Naive thymus-derived CD4-positive, alpha-beta T cell (primary cell): ENCODE results near the gene MYO7A. TPM values are rescaled to one million over a fixed set of nuclear protein-coding genes. Genes with fewer than 3 reads are reported as not detected.

Source experiments
- ATAC-seq: fragments of 150-1000 bp; cut with Tn5 transposase; 2 replicates; pipeline ENCODE4 v1.10.0; 2021; ENCODE audit warnings: mild to moderate bottlenecking, moderate library complexity
- CTCF ChIA-PET: fragments of 350-600 bp; sonication (Branson Sonifier 250); formaldehyde crosslinking; loops from one replicate; lab custom pipeline; 2021; ENCODE audit warnings: antibody characterized with exemption; lab: Charles Lee
- POLR2A ChIA-PET: fragments of 350-600 bp; sonication (Branson Sonifier 250); formaldehyde crosslinking; loops from one replicate; lab custom pipeline; 2021; ENCODE audit warnings: antibody characterized with exemption, inconsistent platforms; lab: Charles Lee
- DNase-seq, 9 donors: peaks; one replicate each; pipeline versions ENCODE4 v3.0.0 to v3.0.0-alpha.2; 2020 to 2022; ENCODE audit warnings: mixed read lengths in 1 of 9
- H3K27ac ChIP-seq: one replicate; pipeline ENCODE4 v1.7.0; 2013; ENCODE audit warnings: mild to moderate bottlenecking, low read depth, low read length, moderate library complexity
- H3K27me3 ChIP-seq, 2 donors: one replicate each; pipeline ENCODE4 v1.7.0; 2013; ENCODE audit warnings: low read length in 2 of 2, mild to moderate bottlenecking in 2 of 2, moderate library complexity in 2 of 2; ENCODE audit not compliant: control insufficient read depth in 2 of 2, insufficient read depth in 2 of 2
- H3K36me3 ChIP-seq, 3 experiments: 1 replicate in 2 of 3; 2 replicates in 1 of 3; pipeline ENCODE4 v1.7.0; 2013; ENCODE audit warnings: low read length in 3 of 3, mild to moderate bottlenecking in 3 of 3, moderate library complexity in 1 of 3; ENCODE audit not compliant: insufficient read depth in 3 of 3, control insufficient read depth in 2 of 3
- H3K4me1 ChIP-seq, 2 donors: one replicate each; pipeline ENCODE4 v1.7.0; 2013; ENCODE audit warnings: low read length in 2 of 2, mild to moderate bottlenecking in 2 of 2, moderate library complexity in 1 of 2; ENCODE audit not compliant: control insufficient read depth in 2 of 2, insufficient read depth in 2 of 2
- H3K4me3 ChIP-seq: 2 replicates; pipeline ENCODE4 v1.7.0; 2013; ENCODE audit warnings: mild to moderate bottlenecking, low read length
- H3K9me3 ChIP-seq, 3 experiments: 1 replicate in 2 of 3; 2 replicates in 1 of 3; pipeline ENCODE4 v1.7.0; 2013; ENCODE audit warnings: low read length in 3 of 3; ENCODE audit not compliant: control insufficient read depth in 2 of 3
- H3K27ac Mint-ChIP-seq, 9 donors: one replicate each; pipeline ENCODE4 v1.8.0; 2020 to 2022; ENCODE audit warnings: mixed read lengths in 9 of 9, mild to moderate bottlenecking in 8 of 9, moderate library complexity in 5 of 9, inconsistent platforms in 2 of 9
- H3K27me3 Mint-ChIP-seq, 5 donors: one replicate each; pipeline ENCODE4 v1.8.0; 2021 to 2022; ENCODE audit warnings: mixed read lengths in 5 of 5, mild to moderate bottlenecking in 1 of 5
- H3K36me3 Mint-ChIP-seq, 5 donors: one replicate each; pipeline ENCODE4 v1.8.0; 2020 to 2022; ENCODE audit warnings: mixed read lengths in 5 of 5, mild to moderate bottlenecking in 3 of 5, inconsistent platforms in 1 of 5
- H3K4me1 Mint-ChIP-seq, 7 donors: one replicate each; pipeline ENCODE4 v1.8.0; 2020 to 2022; ENCODE audit warnings: mixed read lengths in 7 of 7, mild to moderate bottlenecking in 3 of 7, inconsistent platforms in 1 of 7
- H3K4me3 Mint-ChIP-seq, 10 donors: one replicate each; pipeline ENCODE4 v1.8.0; 2020 to 2022; ENCODE audit warnings: mild to moderate bottlenecking in 10 of 10, mixed read lengths in 10 of 10, moderate library complexity in 6 of 10, inconsistent platforms in 2 of 10
- H3K9me3 Mint-ChIP-seq, 11 donors: one replicate each; pipeline ENCODE4 v1.8.0; 2020 to 2022; ENCODE audit warnings: mixed read lengths in 11 of 11, mild to moderate bottlenecking in 4 of 11, inconsistent platforms in 1 of 11, moderate library complexity in 1 of 11
- intact Hi-C, 2 donors: fragments of 100-400 bp; cut with micrococcal nuclease; formaldehyde crosslinking; loops; one replicate each; pipeline ENCODE4 v1.15.1; 2023
- polyA plus RNA-seq, 2 donors: library from polyadenylated mRNA; unstranded; fragments of 300-500 nt; fragmentation: Illumina TruSeq; gene quantifications; one replicate each; pipeline ENCODE4 v1.2.3, GENCODE V29; 2021
- total RNA-seq, 6 experiments: library from RNA in 5 of 6; stranded (reverse) in 5 of 6; gene quantifications; 1 replicate in 5 of 6; 2 replicates in 1 of 6; pipeline ENCODE4 v1.2.3 and lab custom pipeline; 2021 to 2026

The MYO7A gene
- total and polyA plus RNA-seq, 7 experiments from 2014 or later = 0.07 to 2.5 (median 0.27) TPM; not detected in 2

DNA sequence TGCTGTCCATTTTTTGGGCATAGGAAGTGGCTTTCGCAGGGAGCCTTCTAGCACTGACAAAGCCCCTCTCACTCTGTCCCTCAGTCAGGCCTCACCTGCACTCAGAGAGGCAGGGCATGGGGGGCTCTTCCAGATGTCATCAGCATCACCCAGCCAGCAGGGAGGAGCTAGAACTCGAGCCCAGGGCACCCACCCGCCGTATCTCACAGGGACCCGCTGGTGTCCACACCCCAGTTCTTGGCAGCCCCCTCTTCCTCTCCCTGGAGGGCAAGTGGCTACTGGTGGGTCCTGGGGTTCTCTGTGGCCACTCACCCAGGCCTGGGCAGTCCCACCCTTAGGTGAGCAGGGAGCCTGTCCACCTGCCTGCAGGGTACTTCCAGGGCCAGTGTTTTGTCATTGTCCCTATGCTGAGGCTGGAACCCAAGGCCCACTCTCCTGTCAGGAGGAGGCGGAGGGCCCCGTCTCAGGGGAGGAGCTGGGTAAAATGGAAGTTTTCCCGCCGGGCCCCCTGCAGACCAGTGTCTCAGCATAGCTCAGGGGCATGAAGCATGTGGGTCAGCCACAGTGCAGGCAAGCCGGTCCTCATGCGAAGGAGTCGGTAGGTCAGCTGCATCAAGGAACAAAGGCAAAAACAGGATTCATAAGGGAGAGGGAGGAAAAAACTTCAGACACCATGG, 21.8 kb downstream of the MYO7A start:
- Mint-ChIP-seq H3K36me3 (no peaks in the 10 kb centered on the region), H3K27me3 (peaks cover 0 to 18% (median 4%) of the 10 kb centered on the region in 5 donors), H3K9me3 (no peaks in the 10 kb centered on the region), H3K27ac (peak overlapping the region in 1 of 9 donors; percentile 52), H3K4me1 (peaks cover 13 to 46% (median 26%) of the 10 kb centered on the region in 7 donors), H3K4me3 (no peak overlapping the region)
- no peak overlapping the region for H3K27ac ChIP-seq
- H3K4me1 ChIP-seq = peaks cover 9 to 28% of the 10 kb centered on the region in 2 donors
- intact Hi-C loops = no loop called here
- no peaks in the 10 kb centered on the region for H3K36me3 ChIP-seq
- ChIA-PET CTCF (no interaction called here), POLR2A (no interaction called here)
- no peak overlapping the region for H3K4me3 ChIP-seq
- DNase-seq = no peak
- no peaks in the 10 kb centered on the region for H3K27me3 ChIP-seq
- H3K9me3 ChIP-seq = no peaks in the 10 kb centered on the region
- no peak for ATAC-seq

- H3K4me1 Mint-ChIP-seq = peaks cover 13 to 46% (median 26%) of the 10 kb centered on the region in 7 donors
- H3K4me1 ChIP-seq = peaks cover 9 to 28% of the 10 kb centered on the region in 2 donors
Measured at GRCh38 chr11:77150836-77151235, 22.8 kb downstream of the MYO7A start.

GRCh38 chr11:77151804-77152509, 23.9 kb downstream of the MYO7A start:
- H3K4me3 Mint-ChIP-seq = peak overlapping the region in 6 of 10 donors; percentile 19 to 66 (median 34)
- Histone ChIP-seq H3K27me3 (no peaks in the 10 kb centered on the region), H3K4me1 (peaks cover 9 to 28% of the 10 kb centered on the region in 2 donors), H3K27ac (no peak overlapping the region), H3K9me3 (no peaks in the 10 kb centered on the region), H3K4me3 (no peak overlapping the region), H3K36me3 (no peaks in the 10 kb centered on the region)
- H3K27me3 Mint-ChIP-seq = peaks cover 0 to 12% (median 4%) of the 10 kb centered on the region in 5 donors
- H3K9me3 Mint-ChIP-seq = no peaks in the 10 kb centered on the region
- no peaks in the 10 kb centered on the region for H3K36me3 Mint-ChIP-seq
- ChIA-PET CTCF (no interaction called here), POLR2A (no interaction called here)
- DNase-seq (peak in 6 of 9 donors; percentile 9 to 67 (median 23)), ATAC-seq (peak; percentile 46)
- peak overlapping the region in 7 of 9 donors; percentile 0 to 81 (median 31) for H3K27ac Mint-ChIP-seq
- intact Hi-C loops = no loop called here
- peaks cover 13 to 43% (median 26%) of the 10 kb centered on the region in 7 donors for H3K4me1 Mint-ChIP-seq

More at GRCh38 chr11:77150836-77151235, 22.8 kb downstream of the MYO7A start:
- H3K27ac ChIP-seq = no peak overlapping the region
- no peak overlapping the region for H3K4me3 ChIP-seq
- CTCF ChIA-PET = no interaction called here
- H3K27me3 ChIP-seq = no peaks in the 10 kb centered on the region
- H3K9me3 ChIP-seq = no peaks in the 10 kb centered on the region
- no peaks in the 10 kb centered on the region for H3K36me3 ChIP-seq
- H3K36me3 Mint-ChIP-seq = no peaks in the 10 kb centered on the region
- peaks cover 0 to 18% (median 4%) of the 10 kb centered on the region in 5 donors for H3K27me3 Mint-ChIP-seq
- intact Hi-C loops = no loop called here
- DNase-seq (no peak), ATAC-seq (no peak)
- no peaks in the 10 kb centered on the region for H3K9me3 Mint-ChIP-seq
- H3K4me3 Mint-ChIP-seq = peak overlapping the region in 1 of 10 donors; percentile 40
- H3K27ac Mint-ChIP-seq = no peak overlapping the region
- POLR2A ChIA-PET = no interaction called here

DNA sequence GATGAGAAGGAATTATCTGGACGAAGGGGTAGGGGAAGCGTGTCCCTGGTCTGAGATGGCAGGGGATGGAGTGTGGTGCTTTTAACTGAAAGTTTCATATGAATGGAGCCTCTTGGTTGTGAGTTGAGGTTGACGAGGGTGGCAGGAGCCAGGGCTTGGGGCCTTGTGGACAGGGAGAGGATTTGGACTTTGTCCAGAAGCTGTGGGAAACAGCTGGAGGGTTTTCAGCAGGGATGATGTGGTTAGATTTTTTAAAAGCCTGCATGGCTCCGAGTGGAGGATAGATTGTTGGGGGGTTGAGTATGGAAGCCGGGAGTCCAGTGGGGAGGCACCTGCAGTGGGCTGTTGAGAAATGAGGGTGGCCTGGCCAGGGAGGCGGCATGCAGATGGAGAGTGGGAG, 24.8 kb downstream of the MYO7A start:
- Mint-ChIP-seq H3K27ac (peak overlapping the region in 4 of 9 donors; percentile 0 to 52 (median 34)), H3K4me1 (peaks cover 13 to 36% (median 23%) of the 10 kb centered on the region in 7 donors), H3K9me3 (no peaks in the 10 kb centered on the region), H3K27me3 (peaks cover 0 to 8% (median 4%) of the 10 kb centered on the region in 5 donors), H3K36me3 (no peaks in the 10 kb centered on the region), H3K4me3 (peak overlapping the region in 2 of 10 donors; percentile 7 to 66)
- H3K4me1 ChIP-seq = peaks cover 9 to 28% of the 10 kb centered on the region in 2 donors
- no peak for ATAC-seq
- H3K36me3 ChIP-seq = no peaks in the 10 kb centered on the region
- DNase-seq = no peak
- no peak overlapping the region for H3K4me3 ChIP-seq
- no peaks in the 10 kb centered on the region for H3K9me3 ChIP-seq
- POLR2A ChIA-PET = no interaction called here
- no peaks in the 10 kb centered on the region for H3K27me3 ChIP-seq
- intact Hi-C loops = no loop called here
- H3K27ac ChIP-seq = no peak overlapping the region
- CTCF ChIA-PET = no interaction called here

DNA sequence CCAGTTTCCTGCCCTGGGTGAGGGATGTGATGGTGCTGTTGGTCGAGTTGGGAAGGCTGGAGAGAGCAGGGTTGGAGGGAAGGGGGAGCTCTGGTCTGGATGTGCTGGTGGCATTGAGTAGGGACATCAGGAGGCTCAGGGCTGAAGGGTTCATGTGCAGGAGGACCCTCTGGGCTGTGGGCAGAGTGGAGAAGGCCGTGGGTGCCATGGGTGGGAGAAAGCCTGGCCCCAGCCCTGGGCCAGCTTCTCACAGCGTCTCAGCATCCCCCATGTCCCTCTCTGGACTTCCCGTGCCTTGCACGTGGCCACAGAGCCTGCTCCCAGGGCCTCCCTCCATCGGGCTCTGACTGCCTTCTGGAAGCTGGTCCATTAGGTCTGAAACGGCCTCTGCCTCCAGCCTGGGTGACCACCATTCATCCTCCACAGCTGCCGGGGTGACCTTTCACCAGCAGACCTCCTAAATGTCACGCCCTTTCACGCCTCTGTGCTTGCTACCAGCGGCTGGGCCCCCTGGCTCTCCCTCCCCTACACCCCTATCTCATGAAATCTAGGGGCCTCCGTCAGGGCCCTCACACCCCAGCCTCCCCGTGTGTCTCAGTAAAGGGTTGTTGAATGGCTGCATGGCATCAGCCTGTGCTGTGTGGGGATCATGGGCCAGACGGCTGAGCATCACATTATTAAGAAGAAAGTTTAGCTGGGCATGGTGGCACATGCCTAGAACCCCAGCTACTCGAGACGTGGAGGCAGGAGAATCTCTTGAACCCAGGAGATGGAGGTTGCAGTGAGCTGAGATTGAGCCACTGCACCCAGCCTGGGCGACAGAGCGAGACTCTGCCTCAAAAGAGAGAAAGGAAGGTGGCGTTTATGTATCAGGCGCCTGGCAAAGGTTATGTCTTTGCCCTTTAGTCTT, 25.5 kb downstream of the MYO7A start:
- no peak overlapping the region for H3K27ac ChIP-seq
- Mint-ChIP-seq H3K4me3 (peak overlapping the region in 1 of 10 donors; percentile 17), H3K36me3 (no peaks in the 10 kb centered on the region), H3K9me3 (no peaks in the 10 kb centered on the region), H3K27me3 (peaks cover 0 to 4% (median 0%) of the 10 kb centered on the region in 5 donors), H3K27ac (peak overlapping the region in 1 of 9 donors; percentile 17), H3K4me1 (peaks cover 8 to 30% (median 19%) of the 10 kb centered on the region in 7 donors)
- H3K4me3 ChIP-seq = no peak overlapping the region
- no peaks in the 10 kb centered on the region for H3K36me3 ChIP-seq
- ChIA-PET CTCF (no interaction called here), POLR2A (no interaction called here)
- peaks cover 9 to 28% of the 10 kb centered on the region in 2 donors for H3K4me1 ChIP-seq
- intact Hi-C loops = no loop called here
- no peaks in the 10 kb centered on the region for H3K27me3 ChIP-seq
- DNase-seq (no peak), ATAC-seq (no peak)
- H3K9me3 ChIP-seq = no peaks in the 10 kb centered on the region

GRCh38 chr11:77154381-77155081, 26.5 kb downstream of the MYO7A start:
- Mint-ChIP-seq H3K36me3 (no peaks in the 10 kb centered on the region), H3K27me3 (no peaks in the 10 kb centered on the region), H3K9me3 (no peaks in the 10 kb centered on the region), H3K27ac (no peak overlapping the region), H3K4me1 (peaks cover 8 to 30% (median 19%) of the 10 kb centered on the region in 7 donors), H3K4me3 (no peak overlapping the region)
- intact Hi-C loops = no loop called here
- Histone ChIP-seq H3K27me3 (no peaks in the 10 kb centered on the region), H3K4me1 (peaks cover 9 to 28% of the 10 kb centered on the region in 2 donors), H3K36me3 (no peaks in the 10 kb centered on the region), H3K4me3 (no peak overlapping the region), H3K27ac (no peak overlapping the region), H3K9me3 (no peaks in the 10 kb centered on the region)
- ATAC-seq (no peak), DNase-seq (no peak)
- CTCF ChIA-PET = no interaction called here
- POLR2A ChIA-PET = no interaction called here
